DOHH2 (cell line): Measurements from ENCODE around the gene CYP26A1.

Source experiments
- H3F3A ChIP-seq: fragments of 200-600 bp; sonication (generic), shearing (Covaris generic); 2 replicates; pipeline ENCODE4 v1.6.0; 2016; ENCODE audit warnings: antibody characterized with exemption, mild to moderate bottlenecking; ENCODE audit not compliant: control insufficient read depth, insufficient read depth
- H3K27ac ChIP-seq: fragments of 200-600 bp; sonication (generic); 2 replicates; pipeline ENCODE4 v1.5.1; 2014; ENCODE audit warnings: low read depth, mild to moderate bottlenecking, low read length, moderate library complexity
- H3K27me3 ChIP-seq: fragments of 200-600 bp; sonication (generic); 2 replicates; pipeline ENCODE4 v1.6.1; 2014; ENCODE audit warnings: mild to moderate bottlenecking, low read length, mixed read lengths; ENCODE audit not compliant: control insufficient read depth
- H3K36me3 ChIP-seq: fragments of 200-600 bp; sonication (generic); 2 replicates; pipeline ENCODE4 v1.6.1; 2014; ENCODE audit warnings: mild to moderate bottlenecking, low read length, moderate library complexity, mixed read lengths; ENCODE audit not compliant: control insufficient read depth
- H3K4me1 ChIP-seq: fragments of 200-600 bp; sonication (generic); 2 replicates; pipeline ENCODE4 v1.6.1; 2014; ENCODE audit warnings: mild to moderate bottlenecking, low read length, mixed read lengths; ENCODE audit not compliant: control insufficient read depth
- H3K4me2 ChIP-seq: fragments of 200-600 bp; sonication (generic); 2 replicates; pipeline ENCODE4 v1.6.0; 2014; ENCODE audit warnings: mild to moderate bottlenecking, low read length, moderate library complexity
- H3K4me3 ChIP-seq: fragments of 200-600 bp; sonication (generic); 2 replicates; pipeline ENCODE4 v1.5.1; 2014; ENCODE audit warnings: mild to moderate bottlenecking, low read length, mixed read lengths
- H3K79me2 ChIP-seq: fragments of 200-600 bp; sonication (generic); 2 replicates; pipeline ENCODE4 v1.6.1; 2014; ENCODE audit warnings: mild to moderate bottlenecking, low read length, mixed read lengths; ENCODE audit not compliant: control insufficient read depth
- H3K9me2 ChIP-seq: fragments of 200-600 bp; sonication (generic); replicated peaks from 2 replicates; pipeline ENCODE4 v1.6.1; 2014; ENCODE audit warnings: mild to moderate bottlenecking, low read length, mixed read lengths; ENCODE audit not compliant: control insufficient read depth
- H3K9me3 ChIP-seq: fragments of 200-600 bp; sonication (generic); 2 replicates; pipeline ENCODE4 v1.6.1; 2014; ENCODE audit warnings: antibody characterized with exemption, low read length, mixed read lengths; ENCODE audit not compliant: control insufficient read depth, insufficient read depth
- H4K20me1 ChIP-seq: fragments of 200-600 bp; sonication (generic); 2 replicates; pipeline ENCODE4 v1.6.0; 2014; ENCODE audit warnings: low read depth, mild to moderate bottlenecking, antibody characterized with exemption, low read length, moderate library complexity; ENCODE audit not compliant: control insufficient read depth, insufficient read depth
- CTCF ChIP-seq: fragments of 200-600 bp; sonication (generic); IDR thresholded peaks from one replicate; pipeline ENCODE4 v1.5.1; 2014; ENCODE audit warnings: antibody characterized with exemption, mild to moderate bottlenecking, low read depth, low read length; ENCODE audit not compliant: poor library complexity, severe bottlenecking
- EZH2phosphoT487 ChIP-seq: fragments of 200-600 bp; sonication (generic); IDR thresholded peaks from 2 replicates; pipeline ENCODE4 v1.6.1; 2017; ENCODE audit warnings: borderline replicate concordance, mild to moderate bottlenecking, antibody characterized with exemption, low read length, moderate library complexity, mixed read lengths

The CYP26A1 gene

GRCh38 chr10:93075369-93076221, 1.9 kb downstream of the CYP26A1 start:
- no peak overlapping the region for H3K27ac ChIP-seq
- H3K27me3 ChIP-seq: peaks cover 70% of the 10 kb centered on the region
- no peak overlapping the region for H3K4me2 ChIP-seq
- no peaks in the 10 kb centered on the region for H3F3A ChIP-seq
- H3K36me3 ChIP-seq: no peaks in the 10 kb centered on the region
- no peak overlapping the region for H3K4me3 ChIP-seq
- H4K20me1 ChIP-seq: no peaks in the 10 kb centered on the region
- no peaks in the 10 kb centered on the region for H3K9me3 ChIP-seq
- H3K4me1 ChIP-seq: peaks cover 20% of the 10 kb centered on the region
- H3K9me2 ChIP-seq: no peaks in the 10 kb centered on the region
- TF ChIP-seq CTCF (no peak), EZH2phosphoT487 (0 out of 2 replicates have a peak, but pooled peaks have one; percentile 53)
- no peaks in the 10 kb centered on the region for H3K79me2 ChIP-seq

GRCh38 chr10:93076871-93077270, 3.2 kb downstream of the CYP26A1 start:
- Histone ChIP-seq H3K27ac (no peak overlapping the region), H3K9me3 (no peaks in the 10 kb centered on the region), H3K36me3 (no peaks in the 10 kb centered on the region), H3F3A (no peaks in the 10 kb centered on the region), H3K9me2 (no peaks in the 10 kb centered on the region), H3K4me1 (peaks cover 20% of the 10 kb centered on the region), H3K4me2 (no peak overlapping the region), H3K79me2 (no peaks in the 10 kb centered on the region), H4K20me1 (no peaks in the 10 kb centered on the region), H3K27me3 (peaks cover 60% of the 10 kb centered on the region), H3K4me3 (no peak overlapping the region)
- no peak for TF ChIP-seq EZH2phosphoT487
- TF ChIP-seq CTCF: no peak

GRCh38 chr10:93077860-93078337, 4.2 kb downstream of the CYP26A1 start:
- Histone ChIP-seq H3K27me3 (peaks cover 50% of the 10 kb centered on the region), H3K9me3 (no peaks in the 10 kb centered on the region), H3K79me2 (no peaks in the 10 kb centered on the region), H3K9me2 (no peaks in the 10 kb centered on the region), H3K4me3 (no peak overlapping the region), H3K4me2 (no peak overlapping the region), H3F3A (no peaks in the 10 kb centered on the region), H3K4me1 (peaks cover 16% of the 10 kb centered on the region), H3K36me3 (no peaks in the 10 kb centered on the region), H3K27ac (no peak overlapping the region), H4K20me1 (no peaks in the 10 kb centered on the region)
- no peak for TF ChIP-seq CTCF
